HepG2 (cell line): Measurements from ENCODE around the gene TAF11. TPM values are rescaled to one million over a fixed set of nuclear protein-coding genes. Genes with fewer than 3 reads are reported as not detected.

ENCODE experiments used
- ATAC-seq: fragments of 200-7000 bp; cut with Tn5 transposase; 3 replicates; pipeline ENCODE4 v1.9.1; 2020; ENCODE audit warnings: mild to moderate bottlenecking, moderate library complexity
- BruUV-seq: library from RNA; stranded (reverse); fragments of 400-500 nt; replicated peaks from 2 replicates; lab custom pipeline; 2021; lab: Mats Ljungman, UMichigan
- CTCF ChIA-PET: fragments of 300-600 bp; formaldehyde crosslinking; extraction: SDS; loops from one replicate; lab custom pipeline; 2021; ENCODE audit warnings: low total read pairs, inconsistent platforms, low intra/inter-chr PET ratio; lab: Yijun Ruan, JAX
- POLR2A ChIA-PET: fragments of 350-600 bp; sonication (Branson Sonifier 250); formaldehyde crosslinking; loops from one replicate; lab custom pipeline; 2020; ENCODE audit warnings: antibody characterized with exemption, inconsistent platforms; lab: Yijun Ruan, JAX
- DNase-seq: peaks from one replicate; pipeline ENCODE4 v3.0.0-alpha.2; 2015; ENCODE audit warnings: low spot score
- FAIRE-seq: peaks from 3 replicates; lab custom pipeline; 2011; peaks lifted over from hg19 to GRCh38; lab: Jason Lieb, UNC
- H2AFZ ChIP-seq: one replicate; pipeline ENCODE4 v1.6.1; 2011; ENCODE audit warnings: low read length, inconsistent platforms
- H3K27ac ChIP-seq: fragments of 300-600 bp; 3 replicates; pipeline ENCODE4 v1.8.0; 2011; ENCODE audit warnings: mixed run types, mild to moderate bottlenecking, mixed read lengths, low read length, inconsistent platforms; ENCODE audit not compliant: insufficient read depth; ENCODE audit errors: extremely low read length
- H3K27me3 ChIP-seq, 2 experiments: fragments of 200-600 bp in 1 of 2; 2 replicates in 1 of 2; 3 replicates in 1 of 2; pipeline versions ENCODE4 v1.6.0 to v1.8.0; 2011; ENCODE audit warnings: low read length in 2 of 2, mild to moderate bottlenecking in 2 of 2, moderate library complexity in 2 of 2, inconsistent platforms in 1 of 2; ENCODE audit not compliant: insufficient read depth in 2 of 2, control insufficient read depth in 1 of 2
- H3K36me3 ChIP-seq, 2 experiments: fragments of 200-600 bp in 1 of 2; replicated peaks in 1 of 2; 2 replicates in 1 of 2; 3 replicates in 1 of 2; pipeline versions ENCODE4 v1.5.1 to v1.8.0; 2011; ENCODE audit warnings: low read length in 2 of 2, inconsistent platforms in 1 of 2; ENCODE audit not compliant: insufficient read depth in 2 of 2, control insufficient read depth in 1 of 2
- H3K4me1 ChIP-seq: 2 replicates; pipeline ENCODE4 v1.5.1; 2012; ENCODE audit warnings: low read length, inconsistent platforms; ENCODE audit not compliant: insufficient read depth
- H3K4me2 ChIP-seq: 2 replicates; pipeline ENCODE4 v1.6.0; 2011; ENCODE audit warnings: low read depth, low read length, inconsistent platforms
- H3K4me3 ChIP-seq, 3 experiments: fragments of 200-600 bp in 1 of 3; sonication (generic), shearing (Covaris generic) in 1 of 3; replicated peaks in 1 of 3; 2 replicates each; pipeline ENCODE4 v1.5.1; 2011 to 2016; ENCODE audit warnings: low read length in 3 of 3, inconsistent platforms in 2 of 3, low read depth in 2 of 3, mild to moderate bottlenecking in 2 of 3, control low read depth in 1 of 3, mixed read lengths in 1 of 3; ENCODE audit not compliant: insufficient read depth in 1 of 3
- H3K79me2 ChIP-seq: one replicate; pipeline ENCODE4 v1.6.1; 2011; ENCODE audit warnings: low read length, inconsistent platforms; ENCODE audit not compliant: insufficient read depth
- H3K9ac ChIP-seq: 2 replicates; pipeline ENCODE4 v1.6.0; 2011; ENCODE audit warnings: mild to moderate bottlenecking, low read depth, low read length, inconsistent platforms; ENCODE audit not compliant: insufficient read depth
- H3K9me3 ChIP-seq: 2 replicates; pipeline ENCODE4 v1.5.1; 2012; ENCODE audit warnings: mild to moderate bottlenecking, low read length
- H4K20me1 ChIP-seq: 2 replicates; pipeline ENCODE4 v1.6.0; 2011; ENCODE audit warnings: inconsistent platforms, mild to moderate bottlenecking, low read length, moderate library complexity; ENCODE audit not compliant: insufficient read depth
- ASH2L ChIP-seq: fragments of 300-600, 200-600 bp; sonication (generic); IDR thresholded peaks from 2 replicates; pipeline ENCODE4 v1.7.0; 2017; ENCODE audit warnings: low read depth, mild to moderate bottlenecking, moderate library complexity, mixed read lengths, low read length; ENCODE audit not compliant: insufficient read length
- HMG20B ChIP-seq: conservative IDR thresholded peaks from 2 replicates; pipeline ENCODE4 v1.6.1; 2016; ENCODE audit warnings: missing genetic modification reagents, missing compliant biosample characterization
- HOXD1 ChIP-seq: sonication (generic); formaldehyde crosslinking; IDR thresholded peaks from 2 replicates; pipeline ENCODE4 v1.5.0; 2020; ENCODE audit warnings: missing genetic modification reagents
- JUN ChIP-seq: sonication (generic); formaldehyde crosslinking; IDR thresholded peaks from 2 replicates; pipeline ENCODE4 v1.4.0; 2020; ENCODE audit warnings: mild to moderate bottlenecking, missing genetic modification reagents
- KLF15 ChIP-seq: sonication (generic); formaldehyde crosslinking; IDR thresholded peaks from 2 replicates; pipeline ENCODE4 v1.8.1; 2023; ENCODE audit warnings: borderline replicate concordance, mild to moderate bottlenecking, inconsistent platforms, missing genetic modification reagents, mixed read lengths
- PHF21A ChIP-seq: sonication (generic); formaldehyde crosslinking; IDR thresholded peaks from 2 replicates; pipeline ENCODE4 v1.5.0; 2020; ENCODE audit warnings: mild to moderate bottlenecking, missing genetic modification reagents
- PPARG ChIP-seq: conservative IDR thresholded peaks from 2 replicates; pipeline ENCODE4 v1.6.1; 2016; ENCODE audit warnings: missing biosample characterization, missing genetic modification reagents
- ZNF136 ChIP-seq: sonication (generic); formaldehyde crosslinking; IDR thresholded peaks from 2 replicates; pipeline ENCODE4 v1.8.1; 2022; ENCODE audit warnings: low read depth, mild to moderate bottlenecking, moderate library complexity, missing genetic modification reagents
- ZNF362 ChIP-seq: sonication (generic); formaldehyde crosslinking; IDR thresholded peaks from 2 replicates; pipeline ENCODE4 v1.4.0; 2020; ENCODE audit warnings: missing genetic modification reagents, mild to moderate bottlenecking, borderline replicate concordance
- ZNF687 ChIP-seq: sonication (generic); formaldehyde crosslinking; IDR thresholded peaks from 2 replicates; pipeline ENCODE4 v1.5.1; 2020; ENCODE audit warnings: mild to moderate bottlenecking, missing genetic modification reagents, moderate library complexity
- ZNF792 ChIP-seq: IDR thresholded peaks from 2 replicates; pipeline ENCODE4 v1.6.1; 2016
- ZNF879 ChIP-seq: sonication (generic); formaldehyde crosslinking; IDR thresholded peaks from 2 replicates; pipeline ENCODE4 v1.8.1; 2023; ENCODE audit warnings: missing genetic modification reagents
- WGBS: methylation state at CpG from one replicate; pipeline ENCODE4 v1.1.6; 2017; ENCODE audit warnings: low lambda C conversion rate; 5-methylcytosine and 5-hydroxymethylcytosine counted together
- in situ Hi-C: cut with HindIII; loops from 2 replicates; pipeline ENCODE4 v1.10.0; 2017; ENCODE audit warnings: low pct_unique_long_range_greater_than_20kb; ENCODE audit not compliant: extremely low pct_ligation_motif_present
- intact Hi-C: fragments of 100-400 bp; cut with micrococcal nuclease; formaldehyde crosslinking; loops from one replicate; pipeline ENCODE4 v1.10.0; 2022; ENCODE audit not compliant: unreplicated experiment
- polyA plus RNA-seq, 8 experiments: library from polyadenylated mRNA; depleted of rRNA in 3 of 8; stranded (reverse) in 7 of 8; unstranded in 1 of 8; fragments of >200 nt; fragmentation: Illumina TruSeq in 4 of 8; extraction: Trizol in 4 of 8; gene quantifications; 2 replicates each; pipeline versions ENCODE4 v1.2.1 to v1.2.3, GENCODE V29; 2011 to 2016; ENCODE audit warnings: low read depth in 4 of 8, missing spikeins in 1 of 8, mixed read lengths in 1 of 8; ENCODE audit not compliant: insufficient read depth in 1 of 8
- total RNA-seq, 5 experiments: library from RNA; depleted of rRNA; stranded (reverse); fragments of >200 nt; fragmentation: Illumina TruSeq; extraction: Trizol; gene quantifications; 2 replicates each; pipeline ENCODE4 v1.2.3, GENCODE V29; 2016; ENCODE audit warnings: low read depth in 1 of 5

The TAF11 gene
- total and polyA plus RNA-seq, 2 of the 13 experiments (the other 11 are each of a cell fraction or from before 2014, with no cell fraction given) = 35.4 to 73.6 TPM

- WGBS = 91% methylated on average over 4 of the region's 4 CpGs
- ATAC-seq = no peak
- TF ChIP-seq HMG20B (CRISPR knock-in tag) = no peak
- TF ChIP-seq ZNF879 (CRISPR knock-in tag) = no peak
- no peak for TF ChIP-seq ASH2L
- TF ChIP-seq PHF21A (CRISPR knock-in tag) = no peak
- TF ChIP-seq ZNF687 (CRISPR knock-in tag) = no peak
- no peak for TF ChIP-seq PPARG
- no peak for TF ChIP-seq JUN (CRISPR knock-in tag)
- no peak for TF ChIP-seq HOXD1 (CRISPR knock-in tag)
- TF ChIP-seq ZNF136 (CRISPR knock-in tag) = no peak
- no peak for TF ChIP-seq KLF15 (CRISPR knock-in tag)
- no peak for TF ChIP-seq ZNF792
- TF ChIP-seq ZNF362 (CRISPR knock-in tag) = no peak
These were observed 26.5 kb upstream of the TAF11 start for GRCh38 chr6:34914358-34914757.

More at GRCh38 chr6:34914358-34914757, 26.5 kb upstream of the TAF11 start:
- H3K27ac ChIP-seq = no peak overlapping the region
- DNase-seq = no peak
- H4K20me1 ChIP-seq = no peaks in the 10 kb centered on the region
- H3K79me2 ChIP-seq = peaks cover 31% of the 10 kb centered on the region
- no peak overlapping the region for H3K4me3 ChIP-seq
- H3K9ac ChIP-seq = no peak overlapping the region
- H3K27me3 ChIP-seq = no peaks in the 10 kb centered on the region
- H3K4me2 ChIP-seq = no peak overlapping the region
- H2AFZ ChIP-seq = no peak overlapping the region
- no peak for FAIRE-seq
- no peaks in the 10 kb centered on the region for H3K9me3 ChIP-seq
- intact Hi-C loops (no loop called here), in situ Hi-C loops (no loop called here)
- POLR2A ChIA-PET = no interaction called here
- H3K4me1 ChIP-seq = peaks cover 16% of the 10 kb centered on the region
- no peaks in the 10 kb centered on the region; a peak in 1 of 5 replicates for H3K36me3 ChIP-seq
- CTCF ChIA-PET = no interaction called here
- no TSS peak for BruUV-seq
